ENCODE data around the gene STAB2.

DNA sequence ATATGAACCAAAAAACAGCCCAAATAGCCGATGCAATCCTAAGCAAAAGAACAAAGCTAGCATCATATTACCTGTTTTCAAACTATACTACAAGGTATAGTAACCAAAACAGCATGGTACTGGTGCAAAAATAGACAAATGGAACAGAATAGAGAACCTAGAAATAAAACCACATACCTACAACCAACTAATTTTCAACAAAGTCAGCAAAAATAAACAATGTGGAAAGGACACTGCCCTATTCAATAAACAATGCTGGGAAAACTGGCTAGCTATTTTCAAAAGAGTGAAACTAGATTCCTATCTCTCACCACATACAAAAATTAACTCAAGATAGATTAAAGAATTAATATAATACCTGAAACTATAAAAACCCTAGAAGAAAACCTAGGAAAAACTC lies 17.8 kb upstream of the STAB2 start:
- TF ChIP-seq, protein P1, sequence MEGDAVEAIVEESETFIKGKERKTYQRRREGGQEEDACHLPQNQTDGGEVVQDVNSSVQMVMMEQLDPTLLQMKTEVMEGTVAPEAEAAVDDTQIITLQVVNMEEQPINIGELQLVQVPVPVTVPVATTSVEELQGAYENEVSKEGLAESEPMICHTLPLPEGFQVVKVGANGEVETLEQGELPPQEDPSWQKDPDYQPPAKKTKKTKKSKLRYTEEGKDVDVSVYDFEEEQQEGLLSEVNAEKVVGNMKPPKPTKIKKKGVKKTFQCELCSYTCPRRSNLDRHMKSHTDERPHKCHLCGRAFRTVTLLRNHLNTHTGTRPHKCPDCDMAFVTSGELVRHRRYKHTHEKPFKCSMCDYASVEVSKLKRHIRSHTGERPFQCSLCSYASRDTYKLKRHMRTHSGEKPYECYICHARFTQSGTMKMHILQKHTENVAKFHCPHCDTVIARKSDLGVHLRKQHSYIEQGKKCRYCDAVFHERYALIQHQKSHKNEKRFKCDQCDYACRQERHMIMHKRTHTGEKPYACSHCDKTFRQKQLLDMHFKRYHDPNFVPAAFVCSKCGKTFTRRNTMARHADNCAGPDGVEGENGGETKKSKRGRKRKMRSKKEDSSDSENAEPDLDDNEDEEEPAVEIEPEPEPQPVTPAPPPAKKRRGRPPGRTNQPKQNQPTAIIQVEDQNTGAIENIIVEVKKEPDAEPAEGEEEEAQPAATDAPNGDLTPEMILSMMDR (IDR thresholded peaks at IDR 0.05): no peak
- TF ChIP-seq EZH2phosphoT487 (IDR thresholded peaks at IDR 0.05) (no peak), EZH2 (IDR thresholded peaks at IDR 0.05) (no peak)

All from neural progenitor cell (in vitro differentiated cells).